CD4-positive, alpha-beta T cell (primary cell): ENCODE results near the gene WWOX. TPM values are rescaled to one million over a fixed set of nuclear protein-coding genes. Genes with fewer than 3 reads are reported as not detected.

Source experiments
- ATAC-seq: fragments of 200-7000 bp; cut with Tn5 transposase; one replicate; pipeline ENCODE4 v1.10.0; 2022; ENCODE audit warnings: mild to moderate bottlenecking; ENCODE audit not compliant: poor library complexity
- CTCF ChIA-PET: fragments of 350-600 bp; sonication (Branson Sonifier 250); formaldehyde crosslinking; loops from one replicate; lab custom pipeline; 2021; ENCODE audit warnings: antibody characterized with exemption, inconsistent platforms; lab: Charles Lee
- POLR2A ChIA-PET: fragments of 350-600 bp; sonication (Branson Sonifier 250); formaldehyde crosslinking; loops from one replicate; lab custom pipeline; 2021; ENCODE audit warnings: antibody characterized with exemption, inconsistent platforms; lab: Charles Lee
- DNase-seq, 14 experiments: peaks; one replicate each; pipeline ENCODE4 v3.0.0-alpha.2; 2013 to 2020; ENCODE audit warnings: mixed read lengths in 2 of 14
- H3K27ac ChIP-seq, 2 donors: one replicate each; pipeline versions ENCODE4 v1.5.1 to v1.7.0; 2013; ENCODE audit warnings: low read length in 2 of 2, low read depth in 1 of 2, mild to moderate bottlenecking in 1 of 2
- H3K27me3 ChIP-seq, 2 experiments: 1 replicate in 1 of 2; 2 replicates in 1 of 2; pipeline versions ENCODE4 v1.6.1 to v1.7.0; 2013; ENCODE audit warnings: low read length in 2 of 2, control low read depth in 1 of 2, mild to moderate bottlenecking in 1 of 2, moderate library complexity in 1 of 2; ENCODE audit not compliant: insufficient read depth in 2 of 2, control insufficient read depth in 1 of 2
- H3K36me3 ChIP-seq: one replicate; pipeline ENCODE4 v1.6.1; 2013; ENCODE audit warnings: low read length, control low read depth; ENCODE audit not compliant: insufficient read depth
- H3K4me1 ChIP-seq: one replicate; pipeline ENCODE4 v1.6.1; 2013; ENCODE audit warnings: low read length, control low read depth; ENCODE audit not compliant: insufficient read depth
- H3K4me3 ChIP-seq: one replicate; pipeline ENCODE4 v1.5.1; 2013; ENCODE audit warnings: mild to moderate bottlenecking, low read length, moderate library complexity
- H3K9me3 ChIP-seq, 2 experiments: 1 replicate in 1 of 2; 2 replicates in 1 of 2; pipeline versions ENCODE4 v1.6.1 to v1.7.0; 2013; ENCODE audit warnings: low read length in 2 of 2, mild to moderate bottlenecking in 2 of 2, control low read depth in 1 of 2, moderate library complexity in 1 of 2; ENCODE audit not compliant: control insufficient read depth in 1 of 2, insufficient read depth in 1 of 2
- H3K27ac Mint-ChIP-seq: one replicate; pipeline ENCODE4 v1.8.0; 2020; ENCODE audit warnings: mixed read lengths
- H3K27me3 Mint-ChIP-seq: one replicate; pipeline ENCODE4 v1.8.0; 2021; ENCODE audit warnings: mixed read lengths
- H3K36me3 Mint-ChIP-seq: one replicate; pipeline ENCODE4 v1.8.0; 2021; ENCODE audit warnings: low read depth, mixed read lengths
- H3K4me1 Mint-ChIP-seq: one replicate; pipeline ENCODE4 v1.8.0; 2021; ENCODE audit warnings: low read depth, mixed read lengths
- H3K4me3 Mint-ChIP-seq: one replicate; pipeline ENCODE4 v1.8.0; 2020; ENCODE audit warnings: mild to moderate bottlenecking, mixed read lengths
- H3K9me3 Mint-ChIP-seq: one replicate; pipeline ENCODE4 v1.8.0; 2020; ENCODE audit warnings: mixed read lengths
- CTCF ChIP-seq: fragments of 200-600 bp; IDR thresholded peaks from one replicate; pipeline ENCODE4 v1.8.0; 2022; ENCODE audit warnings: antibody characterized with exemption, mild to moderate bottlenecking
- intact Hi-C, 2 experiments: fragments of 100-400 bp; cut with DNase I in 1 of 2; cut with micrococcal nuclease in 1 of 2; formaldehyde crosslinking; loops; one replicate each; pipeline versions ENCODE4 v1.15.1 to v1.9.0; 2023 to 2025; cut with DNase I, micrococcal nuclease
- total RNA-seq, 174 experiments: library from RNA in 2 of 174; stranded (reverse) in 2 of 174; gene quantifications; one replicate each; pipeline ENCODE4 v1.2.3 and lab custom pipeline; 2021 to 2026

WWOX gene
- total RNA-seq, 2 experiments from 2014 or later: 19.3 to 21.7 TPM

GRCh38 chr16:78791926-78792325, 692.5 kb downstream of the WWOX start:
- ATAC-seq: no peak
- TF ChIP-seq CTCF: no peak
- ChIA-PET CTCF (no interaction called here), POLR2A (no interaction called here)
- Mint-ChIP-seq H3K36me3 (no peaks in the 10 kb centered on the region), H3K9me3 (no peaks in the 10 kb centered on the region), H3K4me3 (no peak overlapping the region), H3K4me1 (no peaks in the 10 kb centered on the region), H3K27ac (no peak overlapping the region), H3K27me3 (no peaks in the 10 kb centered on the region)
- no peaks in the 10 kb centered on the region for H3K9me3 ChIP-seq
- H3K4me3 ChIP-seq: no peak overlapping the region
- intact Hi-C loops: no loop called here
- DNase-seq: no peak
- H3K27ac ChIP-seq: no peak overlapping the region
- peaks cover 12% of the 10 kb centered on the region for H3K4me1 ChIP-seq
- H3K36me3 ChIP-seq: no peaks in the 10 kb centered on the region
- no peaks in the 10 kb centered on the region for H3K27me3 ChIP-seq

GRCh38 chr16:78792952-78793351, 693.5 kb downstream of the WWOX start:
- ATAC-seq (no peak), DNase-seq (no peak)
- Histone ChIP-seq H3K36me3 (no peaks in the 10 kb centered on the region), H3K4me1 (peaks cover 12% of the 10 kb centered on the region), H3K27me3 (no peaks in the 10 kb centered on the region), H3K27ac (no peak overlapping the region), H3K4me3 (no peak overlapping the region), H3K9me3 (no peaks in the 10 kb centered on the region)
- no peak overlapping the region for H3K4me3 Mint-ChIP-seq
- H3K9me3 Mint-ChIP-seq: no peaks in the 10 kb centered on the region
- ChIA-PET POLR2A (no interaction called here), CTCF (no interaction called here)
- H3K4me1 Mint-ChIP-seq: no peaks in the 10 kb centered on the region
- no peak overlapping the region for H3K27ac Mint-ChIP-seq
- H3K36me3 Mint-ChIP-seq: no peaks in the 10 kb centered on the region
- no peak for TF ChIP-seq CTCF
- no peaks in the 10 kb centered on the region for H3K27me3 Mint-ChIP-seq
- intact Hi-C loops: no loop called here

- TF ChIP-seq CTCF: no peak
- Histone ChIP-seq H3K4me3 (no peak overlapping the region), H3K27me3 (no peaks in the 10 kb centered on the region), H3K36me3 (no peaks in the 10 kb centered on the region), H3K9me3 (no peaks in the 10 kb centered on the region), H3K4me1 (peaks cover 12% of the 10 kb centered on the region), H3K27ac (no peak overlapping the region)
- Mint-ChIP-seq H3K9me3 (no peaks in the 10 kb centered on the region), H3K27ac (no peak overlapping the region), H3K4me3 (no peak overlapping the region), H3K4me1 (no peaks in the 10 kb centered on the region), H3K36me3 (no peaks in the 10 kb centered on the region), H3K27me3 (no peaks in the 10 kb centered on the region)
- CTCF ChIA-PET: interaction anchor here (1.2 kb wide), 1 partner anchor 24 kb away, joined by 5 read pairs; no protein-coding TSS in a partner anchor
- DNase-seq: peak in 1 of 14 experiments; percentile 52
- POLR2A ChIA-PET: no interaction called here
- ATAC-seq: no peak
- intact Hi-C loops: no loop called here
Measured at GRCh38 chr16:78794581-78795250, 695.3 kb downstream of the WWOX start.
